ENCODE measurements around the gene HOXD9. TPM values are rescaled to one million over a fixed set of nuclear protein-coding genes. Genes with fewer than 3 reads are reported as not detected.

HOXD9 gene
- total RNA-seq, 1 experiment from 2014 or later = not detected

DNA sequence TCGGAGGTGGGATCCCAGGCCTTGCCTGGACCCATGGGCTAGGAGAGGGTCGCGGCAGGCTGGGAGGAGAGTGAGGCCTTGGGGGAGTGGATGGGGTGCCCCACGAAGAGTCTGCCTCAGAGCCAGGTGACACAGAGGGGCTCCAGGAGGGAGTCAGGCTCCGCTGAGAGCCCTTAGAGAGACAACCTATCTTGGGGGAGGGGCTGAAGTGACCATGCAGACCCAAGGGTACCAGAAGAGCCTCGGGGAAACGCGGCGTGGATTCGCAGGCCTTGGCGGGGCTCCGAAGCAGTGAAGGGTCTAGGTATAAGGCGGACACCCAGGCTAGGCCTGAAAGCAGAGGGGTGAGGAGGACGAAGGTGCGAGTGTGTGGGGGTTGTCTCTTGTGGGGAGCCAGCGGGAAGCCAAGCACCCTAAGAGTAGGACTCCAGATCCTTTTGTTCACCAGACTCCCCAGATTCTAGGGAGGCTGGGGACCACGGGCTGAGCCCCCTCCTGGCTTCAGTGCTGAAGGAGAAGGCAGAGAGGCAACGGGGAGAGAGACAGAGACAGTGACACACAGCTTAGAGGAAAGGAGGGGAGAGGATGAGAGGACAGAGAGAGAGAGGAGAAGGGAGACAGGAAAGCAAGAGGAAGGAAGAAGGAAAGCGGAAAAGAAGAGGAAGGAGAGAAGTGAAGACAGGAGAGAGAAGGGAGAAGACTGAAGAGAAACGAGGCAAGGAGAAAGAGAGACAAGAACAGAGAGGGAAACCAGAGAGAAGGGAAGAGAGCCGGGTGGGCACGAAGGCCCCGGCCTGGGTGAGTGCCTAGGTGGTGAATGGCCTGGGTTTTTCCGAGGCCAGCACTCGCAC, 16.6 kb upstream of the HOXD9 start:
- TF ChIP-seq, protein P1, sequence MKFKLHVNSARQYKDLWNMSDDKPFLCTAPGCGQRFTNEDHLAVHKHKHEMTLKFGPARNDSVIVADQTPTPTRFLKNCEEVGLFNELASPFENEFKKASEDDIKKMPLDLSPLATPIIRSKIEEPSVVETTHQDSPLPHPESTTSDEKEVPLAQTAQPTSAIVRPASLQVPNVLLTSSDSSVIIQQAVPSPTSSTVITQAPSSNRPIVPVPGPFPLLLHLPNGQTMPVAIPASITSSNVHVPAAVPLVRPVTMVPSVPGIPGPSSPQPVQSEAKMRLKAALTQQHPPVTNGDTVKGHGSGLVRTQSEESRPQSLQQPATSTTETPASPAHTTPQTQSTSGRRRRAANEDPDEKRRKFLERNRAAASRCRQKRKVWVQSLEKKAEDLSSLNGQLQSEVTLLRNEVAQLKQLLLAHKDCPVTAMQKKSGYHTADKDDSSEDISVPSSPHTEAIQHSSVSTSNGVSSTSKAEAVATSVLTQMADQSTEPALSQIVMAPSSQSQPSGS (CRISPR knock-in tag; IDR thresholded peaks at IDR 0.05; ENCODE audit: borderline replicate concordance, low read depth) = no peak
- TF ChIP-seq, protein P2, sequence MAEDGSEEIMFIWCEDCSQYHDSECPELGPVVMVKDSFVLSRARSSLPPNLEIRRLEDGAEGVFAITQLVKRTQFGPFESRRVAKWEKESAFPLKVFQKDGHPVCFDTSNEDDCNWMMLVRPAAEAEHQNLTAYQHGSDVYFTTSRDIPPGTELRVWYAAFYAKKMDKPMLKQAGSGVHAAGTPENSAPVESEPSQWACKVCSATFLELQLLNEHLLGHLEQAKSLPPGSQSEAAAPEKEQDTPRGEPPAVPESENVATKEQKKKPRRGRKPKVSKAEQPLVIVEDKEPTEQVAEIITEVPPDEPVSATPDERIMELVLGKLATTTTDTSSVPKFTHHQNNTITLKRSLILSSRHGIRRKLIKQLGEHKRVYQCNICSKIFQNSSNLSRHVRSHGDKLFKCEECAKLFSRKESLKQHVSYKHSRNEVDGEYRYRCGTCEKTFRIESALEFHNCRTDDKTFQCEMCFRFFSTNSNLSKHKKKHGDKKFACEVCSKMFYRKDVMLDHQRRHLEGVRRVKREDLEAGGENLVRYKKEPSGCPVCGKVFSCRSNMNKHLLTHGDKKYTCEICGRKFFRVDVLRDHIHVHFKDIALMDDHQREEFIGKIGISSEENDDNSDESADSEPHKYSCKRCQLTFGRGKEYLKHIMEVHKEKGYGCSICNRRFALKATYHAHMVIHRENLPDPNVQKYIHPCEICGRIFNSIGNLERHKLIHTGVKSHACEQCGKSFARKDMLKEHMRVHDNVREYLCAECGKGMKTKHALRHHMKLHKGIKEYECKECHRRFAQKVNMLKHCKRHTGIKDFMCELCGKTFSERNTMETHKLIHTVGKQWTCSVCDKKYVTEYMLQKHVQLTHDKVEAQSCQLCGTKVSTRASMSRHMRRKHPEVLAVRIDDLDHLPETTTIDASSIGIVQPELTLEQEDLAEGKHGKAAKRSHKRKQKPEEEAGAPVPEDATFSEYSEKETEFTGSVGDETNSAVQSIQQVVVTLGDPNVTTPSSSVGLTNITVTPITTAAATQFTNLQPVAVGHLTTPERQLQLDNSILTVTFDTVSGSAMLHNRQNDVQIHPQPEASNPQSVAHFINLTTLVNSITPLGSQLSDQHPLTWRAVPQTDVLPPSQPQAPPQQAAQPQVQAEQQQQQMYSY (CRISPR knock-in tag; IDR thresholded peaks at IDR 0.05) = peak; percentile 71
- Mint-ChIP-seq H3K36me3 (no peaks in the 10 kb centered on the region), H3K4me3 (peak overlapping the region; percentile 61), H3K4me1 (peaks cover 41% of the 10 kb centered on the region), H3K27ac (no peak overlapping the region), H3K27me3 (ENCODE audit: low read depth) (peaks cover 98% of the 10 kb centered on the region), H3K9me3 (no peaks in the 10 kb centered on the region)
- CTCF ChIA-PET = interaction anchor here (1.0 to 2.4 kb wide), 3 partner anchors 9 to 70 kb away, joined by 3 to 14 read pairs (median 5); no protein-coding TSS in a partner anchor
- POLR2A ChIA-PET = interaction anchor here (0.5 kb wide), 1 partner anchor 27 kb away, joined by 3 read pairs; no protein-coding TSS in a partner anchor
- no peak; the same call in 1 of the 2 replicates for ATAC-seq
- DNase-seq (ENCODE audit: low spot score) = no peak

DNA sequence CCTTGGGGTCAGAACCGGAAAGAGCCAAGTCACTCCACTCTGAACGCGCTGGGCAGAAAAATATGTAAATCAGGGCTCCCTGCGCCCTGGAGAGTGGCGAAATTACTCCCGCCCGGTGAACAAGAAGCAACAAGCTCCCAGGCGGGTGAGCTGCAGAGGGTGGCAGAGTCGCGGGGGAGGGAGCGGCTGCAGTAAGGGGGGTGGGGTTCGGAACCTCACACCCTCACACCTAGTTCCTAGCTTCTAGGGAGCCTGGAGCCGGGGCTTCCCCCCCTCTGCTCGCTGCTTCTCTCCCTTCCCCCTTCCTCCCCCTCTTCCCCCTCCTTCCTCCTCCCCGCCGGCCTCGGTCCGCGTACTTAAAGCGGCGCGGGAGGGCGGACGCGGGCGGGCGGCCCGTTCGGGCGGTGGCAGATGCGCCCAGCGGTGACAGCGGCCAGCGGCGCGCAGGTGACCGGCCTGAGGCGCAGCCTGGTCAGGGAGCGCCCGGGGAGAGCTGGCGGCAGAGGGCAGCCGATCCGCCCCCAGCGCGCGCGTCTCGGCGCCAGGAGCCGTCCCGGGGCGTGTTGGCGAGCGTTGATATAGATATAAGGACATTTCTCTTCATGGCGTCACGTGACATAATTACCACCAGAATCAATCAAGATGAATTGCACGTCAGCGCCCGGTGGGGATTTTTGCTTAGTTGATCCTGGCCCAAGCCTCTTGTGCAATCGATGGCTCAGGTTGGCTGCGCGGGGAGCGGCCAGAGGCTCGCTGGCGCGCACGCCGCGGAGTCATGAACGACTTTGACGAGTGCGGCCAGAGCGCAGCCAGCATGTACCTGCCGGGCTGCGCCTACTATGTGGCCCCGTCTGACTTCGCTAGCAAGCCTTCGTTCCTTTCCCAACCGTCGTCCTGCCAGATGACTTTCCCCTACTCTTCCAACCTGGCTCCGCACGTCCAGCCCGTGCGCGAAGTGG, 15.7 kb upstream of the HOXD9 start, which contains the start of gene HOXD11:
HOXD11 (plus strand) TSS at position 700 of the 959 bp plus-strand sequence; CDS start at position 776, 76 bp downstream.
- Mint-ChIP-seq H3K27me3 (ENCODE audit: low read depth) (peaks cover 98% of the 10 kb centered on the region), H3K4me1 (peaks cover 39% of the 10 kb centered on the region), H3K4me3 (peak within 1 kb of the TSS; percentile 61), H3K9me3 (no peaks in the 10 kb centered on the region), H3K36me3 (no peaks in the 10 kb centered on the region), H3K27ac (no peak within 1 kb of the TSS)
- CTCF ChIA-PET = interaction anchor here (1.0 to 2.4 kb wide), 4 partner anchors 10 to 69 kb away, joined by 3 to 14 read pairs (median 4); no protein-coding TSS in a partner anchor
- ATAC-seq (peak; percentile 14), DNase-seq (ENCODE audit: low spot score) (peak; percentile 67)
- no peak for TF ChIP-seq FOXP1 (CRISPR knock-in tag; IDR thresholded peaks at IDR 0.05; ENCODE audit: borderline replicate concordance)
- TF ChIP-seq USF1 (CRISPR knock-in tag; IDR thresholded peaks at IDR 0.05) = peak; percentile 55; the same call in 1 of the 2 replicates
- TF ChIP-seq, protein P3, sequence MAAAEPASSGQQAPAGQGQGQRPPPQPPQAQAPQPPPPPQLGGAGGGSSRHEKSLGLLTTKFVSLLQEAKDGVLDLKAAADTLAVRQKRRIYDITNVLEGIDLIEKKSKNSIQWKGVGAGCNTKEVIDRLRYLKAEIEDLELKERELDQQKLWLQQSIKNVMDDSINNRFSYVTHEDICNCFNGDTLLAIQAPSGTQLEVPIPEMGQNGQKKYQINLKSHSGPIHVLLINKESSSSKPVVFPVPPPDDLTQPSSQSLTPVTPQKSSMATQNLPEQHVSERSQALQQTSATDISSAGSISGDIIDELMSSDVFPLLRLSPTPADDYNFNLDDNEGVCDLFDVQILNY (CRISPR knock-in tag; IDR thresholded peaks at IDR 0.05) = peak; percentile 35; the same call in 1 of the 2 replicates
- TF ChIP-seq USF2 (CRISPR knock-in tag; IDR thresholded peaks at IDR 0.05) = peak; percentile 70
- TF ChIP-seq GTF2I (CRISPR knock-in tag; conservative IDR thresholded peaks at IDR 0.05) = no peak
- 0 out of 2 replicates have a peak, but pooled peaks have one; percentile 2 for TF ChIP-seq ZNF121 (CRISPR knock-in tag; IDR thresholded peaks at IDR 0.05)
- POLR2A ChIA-PET = interaction anchor here (0.5 to 0.7 kb wide), 3 partner anchors 28 to 1121 kb away, joined by 3 read pairs; no protein-coding TSS in a partner anchor

Data from WTC11 (cell line).